ENCODE data around the gene PNRC1.
"Not testable (repeated sequence)": the region's sequence is repeated elsewhere in the genome, so short reads cannot be mapped to it uniquely, and the experiment has no call there.

Gene PNRC1

GRCh38 chr6:89063881-89064280, 16.7 kb upstream of the PNRC1 start:
- no peak for DNase-seq

- not testable (repeated sequence) for DNase-seq
These were observed 15.6 kb upstream of the PNRC1 start for GRCh38 chr6:89064931-89065330.

GRCh38 chr6:89066121-89066520, 14.4 kb upstream of the PNRC1 start:
- not testable (repeated sequence) for DNase-seq

- peak; percentile 49 to 58 for DNase-seq
These were observed 13.5 kb upstream of the PNRC1 start for GRCh38 chr6:89066940-89067646.

DNA sequence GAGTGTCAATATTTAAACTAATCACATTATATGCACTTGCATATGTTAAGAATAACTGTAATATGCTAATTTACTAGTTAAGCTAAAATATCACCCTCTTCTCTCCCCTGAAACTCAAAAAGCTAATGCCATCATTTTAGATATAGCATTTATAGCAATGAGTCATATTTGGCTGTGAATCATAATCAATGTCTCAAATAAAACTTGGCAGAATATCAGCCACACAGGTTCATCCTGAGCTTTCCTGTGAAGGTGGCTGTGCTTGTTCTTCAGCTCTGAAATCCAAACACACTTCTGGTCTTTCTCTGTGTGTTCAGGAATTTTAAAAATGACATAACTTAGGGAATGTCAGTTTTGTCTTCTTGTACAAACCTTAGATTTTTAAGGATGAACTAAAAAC, 12.8 kb upstream of the PNRC1 start:
- no peak for DNase-seq

DNA sequence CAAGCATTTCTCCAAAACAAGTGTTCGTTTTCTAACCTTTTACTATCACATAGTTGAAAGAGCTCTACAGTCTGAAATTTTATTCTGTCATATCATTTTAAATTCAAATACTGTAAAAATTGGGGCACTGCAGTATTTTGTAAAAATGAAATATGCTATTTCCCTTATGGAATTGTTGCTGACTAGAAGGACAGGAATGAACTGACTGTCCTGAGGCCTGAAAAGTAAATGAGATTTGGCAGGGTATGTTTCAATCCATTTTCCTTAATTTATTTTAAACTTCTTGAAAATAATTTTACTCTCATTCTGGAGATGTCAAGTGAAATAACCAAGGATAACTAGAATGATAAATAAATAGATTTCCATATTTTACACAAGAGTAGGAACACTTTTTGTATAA, 11.9 kb upstream of the PNRC1 start:
- DNase-seq: no peak

DNA sequence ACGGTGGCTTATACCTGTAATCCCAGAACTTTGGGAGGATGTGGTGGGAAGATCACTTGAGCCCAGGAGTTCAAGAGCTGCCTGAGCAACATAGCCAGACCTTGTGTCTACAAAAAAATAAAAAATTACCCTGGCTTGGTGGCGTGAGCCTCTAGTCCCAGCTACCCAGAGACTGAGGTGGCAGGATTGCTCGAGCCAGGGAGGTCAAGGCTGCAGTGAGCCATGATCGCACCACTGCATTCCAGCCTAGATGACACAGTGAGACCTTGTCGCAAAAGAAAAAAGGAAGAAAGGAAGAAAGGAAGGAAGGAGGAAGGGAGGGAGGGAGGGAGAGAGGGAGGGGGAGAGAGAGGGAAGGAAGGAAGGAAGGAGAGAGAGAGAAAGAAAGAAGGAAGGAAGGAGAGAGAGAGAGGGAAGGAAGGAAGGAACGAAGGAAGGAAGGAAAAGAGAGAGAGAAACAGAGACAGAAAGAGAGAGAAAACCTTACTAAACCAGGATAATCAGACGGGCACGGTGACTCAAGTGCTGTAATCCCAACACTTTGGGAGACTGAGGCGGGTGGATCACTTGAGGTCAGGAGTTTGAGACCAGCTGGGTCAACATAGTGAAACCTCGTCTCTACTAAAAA, 10.9 kb upstream of the PNRC1 start:
- DNase-seq: no peak

DNA sequence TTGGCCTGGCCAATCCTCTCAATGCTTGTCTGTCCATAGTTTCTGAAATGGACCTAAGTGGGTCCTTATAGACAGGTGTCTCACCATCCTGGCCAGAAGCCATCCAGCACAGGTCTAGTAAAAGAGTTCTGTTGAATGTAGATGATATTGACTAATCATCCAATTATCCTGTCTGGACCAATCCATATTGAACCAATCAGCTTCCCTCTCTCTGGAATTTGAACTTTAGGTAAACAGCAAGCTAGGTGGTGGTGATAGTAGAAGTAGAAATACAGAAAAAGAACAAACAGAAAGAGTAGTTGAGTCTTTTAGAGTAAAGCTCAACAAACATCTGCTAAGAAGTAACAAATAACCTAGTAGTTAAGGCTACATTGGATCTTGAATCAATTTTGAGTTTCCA, 9.5 kb upstream of the PNRC1 start:
- no peak for DNase-seq

- peak; percentile 98 to 99 for DNase-seq
These were observed 7.4 kb upstream of the PNRC1 start for GRCh38 chr6:89073014-89073620.

- DNase-seq: no peak
These were observed 6.7 kb upstream of the PNRC1 start for GRCh38 chr6:89073840-89074239.

DNA sequence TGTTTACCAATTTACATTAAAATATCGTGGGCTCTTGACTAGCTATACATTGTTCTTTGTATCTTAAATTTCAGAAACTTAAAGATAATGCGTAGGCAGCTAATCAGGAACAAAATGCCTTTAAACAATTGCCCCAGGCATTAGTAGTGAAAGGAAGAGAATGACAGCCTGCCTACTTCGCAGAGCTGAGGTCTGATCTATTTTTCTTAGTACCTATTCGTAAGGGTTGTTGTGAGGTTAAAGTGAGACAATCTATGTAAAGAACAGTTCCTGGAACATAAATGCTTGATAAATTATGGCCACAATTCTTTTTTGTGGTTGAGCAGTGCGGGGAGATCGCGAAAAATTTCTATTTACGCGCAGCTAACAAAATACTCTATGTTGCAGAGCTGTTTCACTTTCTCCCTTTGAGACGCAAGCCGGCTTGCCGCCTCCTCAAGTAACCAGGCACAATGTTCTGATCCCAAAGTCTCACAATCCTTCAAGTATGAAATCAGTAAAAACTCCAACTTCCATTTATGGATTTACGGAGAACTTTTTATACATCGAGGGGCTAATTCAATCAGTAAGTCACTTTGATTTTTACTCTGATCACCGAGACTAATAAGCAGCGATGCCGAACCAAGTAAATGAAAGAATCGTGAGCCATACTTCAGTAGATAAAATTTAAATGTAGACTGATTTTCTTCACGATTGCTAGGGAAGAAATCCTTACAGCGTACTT, 878 bp upstream of the PNRC1 start:
- DNase-seq: peak; percentile 58 to 73

GRCh38 chr6:89081129-89081422, 525 bp downstream of the PNRC1 start:
- DNase-seq: no peak

DNA sequence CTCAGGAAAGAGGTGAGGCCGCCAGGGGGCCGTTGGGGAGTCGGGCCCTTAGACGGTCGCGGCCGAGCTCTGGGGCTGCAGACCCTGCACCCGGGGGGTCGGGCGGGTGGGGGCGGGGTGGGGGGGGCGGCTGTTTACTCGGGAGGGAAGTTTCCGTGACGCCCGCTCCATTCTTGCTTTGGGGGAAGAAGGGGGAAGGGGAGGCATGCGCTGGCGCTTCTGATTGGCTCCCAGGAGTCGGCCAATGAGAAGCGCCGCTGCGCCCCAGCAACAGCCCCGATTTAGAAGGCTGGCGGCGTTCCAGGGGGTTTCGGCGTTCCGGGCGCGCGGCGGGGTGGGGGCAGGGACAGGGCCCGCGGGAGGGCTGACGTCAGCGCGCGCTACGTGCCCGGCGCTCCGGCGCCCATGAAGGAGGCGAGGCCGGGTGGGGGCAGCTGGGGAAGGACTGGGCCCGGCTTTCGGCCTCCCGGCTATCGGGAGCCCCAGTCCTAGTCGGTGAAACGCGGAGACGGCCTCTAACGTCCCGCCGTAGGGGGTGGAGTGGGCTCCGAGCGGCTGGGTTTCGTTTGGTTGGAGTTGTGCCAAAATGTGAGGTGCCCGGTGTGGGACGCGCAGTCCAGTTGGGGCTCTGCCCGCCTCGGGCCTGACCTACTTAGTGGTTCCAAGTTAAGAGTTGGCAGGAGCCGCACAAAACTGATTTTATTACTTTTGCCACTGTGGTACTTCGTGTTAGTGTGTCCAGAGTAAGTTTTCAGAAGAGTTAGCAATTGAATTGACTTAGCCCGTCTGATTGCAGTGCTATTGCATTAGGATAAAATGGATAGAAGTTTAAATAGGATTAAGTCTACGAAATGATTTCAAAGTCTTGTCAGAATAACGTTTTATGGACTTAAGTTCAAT, 1.1 kb downstream of the PNRC1 start:
- DNase-seq: peak; percentile 99

DNA sequence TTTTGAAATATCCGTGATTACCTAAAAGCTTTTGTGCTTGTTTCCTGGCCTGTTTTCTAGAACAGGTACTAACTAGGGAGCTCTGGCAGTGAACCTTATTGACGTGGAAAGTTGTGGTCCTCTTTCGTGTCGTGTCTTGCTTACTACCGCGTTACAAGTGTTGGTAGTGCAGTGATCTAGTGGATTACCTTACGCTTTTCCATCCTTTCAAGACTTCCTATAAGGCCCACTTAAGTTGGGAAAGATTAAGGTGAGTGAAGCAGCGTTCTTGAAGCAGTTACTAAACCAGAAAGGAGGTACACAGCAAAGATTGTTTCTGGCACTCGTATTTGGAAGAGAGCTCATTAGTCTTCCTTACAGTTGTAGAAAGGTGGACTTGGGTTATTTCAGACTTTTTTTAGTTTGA, 1.9 kb downstream of the PNRC1 start:
- peak in 1 of 2 experiments; percentile 24 for DNase-seq

DNA sequence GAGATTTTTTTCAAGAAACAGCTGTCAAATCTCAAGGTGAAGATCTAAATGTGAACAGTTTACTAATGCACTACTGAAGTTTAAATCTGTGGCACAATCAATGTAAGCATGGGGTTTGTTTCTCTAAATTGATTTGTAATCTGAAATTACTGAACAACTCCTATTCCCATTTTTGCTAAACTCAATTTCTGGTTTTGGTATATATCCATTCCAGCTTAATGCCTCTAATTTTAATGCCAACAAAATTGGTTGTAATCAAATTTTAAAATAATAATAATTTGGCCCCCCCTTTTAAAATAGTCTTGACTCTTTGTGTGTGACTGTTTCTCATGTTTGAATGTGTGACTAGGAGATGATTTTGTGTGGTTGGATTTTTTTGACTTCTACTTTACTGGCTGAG, 4.0 kb downstream of the PNRC1 start:
- no peak for DNase-seq

GRCh38 chr6:89084954-89085353, 4.4 kb downstream of the PNRC1 start:
- no peak for DNase-seq

DNA sequence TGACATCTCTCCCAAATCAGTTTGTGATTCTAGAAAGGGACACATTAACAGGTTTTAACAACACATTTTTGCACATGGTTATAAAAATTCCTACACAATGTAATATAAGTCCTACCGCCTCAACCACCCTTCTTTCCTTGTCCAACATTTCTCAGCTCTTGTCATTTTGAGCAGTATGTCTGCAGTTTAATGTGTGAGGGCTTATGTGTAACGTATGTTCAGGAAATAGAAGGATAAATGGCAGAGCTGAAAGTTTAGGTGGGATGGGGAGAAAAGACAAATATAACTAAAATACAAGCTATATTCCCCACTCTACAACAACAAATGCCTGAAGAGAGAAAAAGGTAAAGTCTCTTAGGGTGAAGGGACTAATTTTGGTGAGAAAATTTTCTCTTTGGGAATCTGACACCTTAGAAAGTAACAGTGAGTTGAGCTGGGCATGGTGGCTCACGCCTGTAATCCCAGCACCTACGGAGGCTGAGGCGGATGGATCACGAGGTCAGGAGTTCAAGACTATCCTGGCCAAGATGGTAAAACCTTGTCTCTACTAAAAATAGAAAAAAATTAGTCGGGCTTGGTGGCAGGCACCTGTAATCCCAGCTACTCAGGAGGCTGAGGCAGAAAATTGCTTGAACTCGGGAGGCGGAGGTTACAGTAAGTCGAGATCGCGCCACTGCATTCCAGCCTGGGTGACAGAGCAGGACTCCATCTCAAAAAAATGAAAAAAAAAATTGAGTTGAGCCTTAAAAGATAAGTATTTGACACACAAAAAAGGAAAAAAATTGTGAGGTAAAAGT, 5.1 kb downstream of the PNRC1 start:
- DNase-seq: no peak

- DNase-seq: no peak
These were observed 7.3 kb downstream of the PNRC1 start for GRCh38 chr6:89087881-89088280.

DNA sequence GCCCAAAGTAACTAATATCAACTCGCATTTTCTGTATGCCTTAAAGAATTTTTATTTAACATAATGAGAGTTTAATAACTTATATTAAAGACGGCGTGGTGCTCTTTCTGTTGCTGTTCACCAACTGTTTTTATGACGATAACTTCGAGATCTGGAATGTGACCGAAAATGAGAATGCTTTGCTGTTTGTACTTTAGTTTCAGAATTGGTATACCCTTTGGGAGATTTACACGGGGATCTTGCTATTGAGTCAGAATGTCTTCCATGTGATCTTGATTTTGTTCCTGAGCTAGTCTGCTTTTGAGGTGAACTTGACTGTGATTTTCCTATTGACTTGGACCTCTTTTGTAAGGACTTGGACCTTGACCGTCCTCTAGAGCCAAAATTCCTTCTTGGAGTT, 17.9 kb downstream of the PNRC1 start:
- no peak for DNase-seq

- DNase-seq: no peak
These were observed 19.6 kb downstream of the PNRC1 start for GRCh38 chr6:89100114-89100513.

DNA sequence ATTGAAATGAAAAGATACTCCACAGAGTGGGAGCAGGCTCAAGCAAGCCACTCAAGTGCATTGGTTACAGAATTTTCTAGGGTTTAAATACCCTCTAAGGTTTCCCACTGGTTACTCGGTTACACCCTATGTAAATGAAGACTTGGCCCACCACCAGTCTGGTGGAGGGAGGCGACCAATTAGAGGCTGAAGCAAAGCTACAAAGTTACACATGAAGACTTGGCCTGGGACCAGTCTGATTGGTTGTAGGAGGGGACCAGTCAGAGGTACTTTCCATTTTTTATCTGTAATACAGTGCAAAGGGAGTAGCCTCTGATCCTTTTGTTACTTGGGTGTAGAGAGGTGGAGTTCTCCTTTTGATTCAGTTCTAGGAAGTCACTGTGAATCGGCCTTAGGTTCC, 29.7 kb downstream of the PNRC1 start:
- DNase-seq: no peak

GRCh38 chr6:89111933-89112332, 31.4 kb downstream of the PNRC1 start:
- DNase-seq: no peak

Measured in AML-193 (cell line).